Mesenchymal stem cell (in vitro differentiated cells and primary cell): ENCODE measurements around the gene SYNPR.

Experiments
- DNase-seq: peaks from one replicate; pipeline ENCODE4 v3.0.0-alpha.2; 2013
- H2AFZ ChIP-seq: one replicate; pipeline ENCODE4 v1.6.1; 2013; ENCODE audit warnings: low read depth, mild to moderate bottlenecking, control low read depth, inconsistent platforms, low read length, moderate library complexity
- H2AK5ac ChIP-seq: 2 replicates; pipeline ENCODE4 v1.6.1; 2013; ENCODE audit warnings: low read length, moderate library complexity, mild to moderate bottlenecking, inconsistent platforms; ENCODE audit not compliant: severe bottlenecking
- H2BK120ac ChIP-seq: one replicate; pipeline ENCODE4 v1.6.1; 2013; ENCODE audit warnings: low read depth, mild to moderate bottlenecking, inconsistent platforms, low read length, moderate library complexity
- H2BK12ac ChIP-seq, 2 experiments: one replicate each; pipeline ENCODE4 v1.6.1; 2013; ENCODE audit warnings: inconsistent platforms in 2 of 2, low read length in 2 of 2, mild to moderate bottlenecking in 2 of 2, moderate library complexity in 2 of 2, control low read depth in 1 of 2
- H2BK15ac ChIP-seq: one replicate; pipeline ENCODE4 v1.6.1; 2013; ENCODE audit warnings: mild to moderate bottlenecking, low read depth, inconsistent platforms; ENCODE audit not compliant: poor library complexity, severe bottlenecking
- H2BK5ac ChIP-seq: 2 replicates; pipeline ENCODE4 v1.6.1; 2013; ENCODE audit warnings: low read depth, mild to moderate bottlenecking, low read length, control low read depth, inconsistent platforms; ENCODE audit not compliant: poor library complexity, severe bottlenecking
- H3K14ac ChIP-seq, 2 experiments: one replicate each; pipeline ENCODE4 v1.6.1; 2013; ENCODE audit warnings: inconsistent platforms in 2 of 2, low read length in 2 of 2, control low read depth in 1 of 2, mild to moderate bottlenecking in 1 of 2, moderate library complexity in 1 of 2
- H3K18ac ChIP-seq, 2 experiments: one replicate each; pipeline ENCODE4 v1.6.1; 2013; ENCODE audit warnings: inconsistent platforms in 2 of 2, low read length in 2 of 2, control low read depth in 1 of 2, low read depth in 1 of 2, mild to moderate bottlenecking in 1 of 2
- H3K23ac ChIP-seq, 2 experiments: one replicate each; pipeline ENCODE4 v1.6.1; 2013; ENCODE audit warnings: inconsistent platforms in 2 of 2, low read length in 2 of 2, mild to moderate bottlenecking in 2 of 2, moderate library complexity in 2 of 2, control low read depth in 1 of 2
- H3K27ac ChIP-seq: 2 replicates; pipeline ENCODE4 v1.5.1; 2013; ENCODE audit warnings: mild to moderate bottlenecking, moderate library complexity, low read length, control low read depth, inconsistent platforms; ENCODE audit not compliant: poor library complexity, severe bottlenecking
- H3K27me3 ChIP-seq, 2 experiments: 2 replicates each; pipeline versions ENCODE4 v1.6.1 to v1.7.0; 2013; ENCODE audit warnings: low read length in 2 of 2, mild to moderate bottlenecking in 2 of 2, moderate library complexity in 2 of 2, control low read depth in 1 of 2, inconsistent platforms in 1 of 2; ENCODE audit not compliant: control insufficient read depth in 1 of 2, insufficient read depth in 1 of 2
- H3K36me3 ChIP-seq, 2 experiments: 2 replicates each; pipeline versions ENCODE4 v1.6.1 to v1.7.0; 2013; ENCODE audit warnings: low read length in 2 of 2, control low read depth in 1 of 2, inconsistent platforms in 1 of 2, low read depth in 1 of 2, mild to moderate bottlenecking in 1 of 2; ENCODE audit not compliant: insufficient read depth in 2 of 2, control insufficient read depth in 1 of 2
- H3K4ac ChIP-seq, 2 experiments: one replicate each; pipeline ENCODE4 v1.6.1; 2013; ENCODE audit warnings: inconsistent platforms in 2 of 2, low read length in 2 of 2, mild to moderate bottlenecking in 2 of 2, moderate library complexity in 2 of 2, control low read depth in 1 of 2, low read depth in 1 of 2
- H3K4me1 ChIP-seq: 2 replicates; pipeline ENCODE4 v1.6.1; 2013; ENCODE audit warnings: low read depth, low read length, control low read depth; ENCODE audit not compliant: control insufficient read depth, insufficient read depth
- H3K4me2 ChIP-seq: 2 replicates; pipeline ENCODE4 v1.6.1; 2013; ENCODE audit warnings: low read length, mild to moderate bottlenecking, inconsistent platforms; ENCODE audit not compliant: poor library complexity, severe bottlenecking
- H3K4me3 ChIP-seq, 2 experiments: 2 replicates each; pipeline versions ENCODE4 v1.5.1 to v1.7.0; 2013; ENCODE audit warnings: low read length in 2 of 2, mild to moderate bottlenecking in 2 of 2, control low read depth in 1 of 2, low read depth in 1 of 2; ENCODE audit not compliant: insufficient read depth in 1 of 2
- H3K79me1 ChIP-seq: replicated peaks from 2 replicates; pipeline ENCODE4 v1.6.1; 2013; ENCODE audit warnings: mild to moderate bottlenecking, control low read depth, low read length, inconsistent platforms; ENCODE audit not compliant: poor library complexity, severe bottlenecking
- H3K9ac ChIP-seq: 2 replicates; pipeline ENCODE4 v1.7.0; 2013; ENCODE audit warnings: mild to moderate bottlenecking, low read length, moderate library complexity
- H3K9me3 ChIP-seq: 2 replicates; pipeline ENCODE4 v1.7.0; 2013; ENCODE audit warnings: mild to moderate bottlenecking, low read length; ENCODE audit not compliant: control insufficient read depth
- H4K8ac ChIP-seq: one replicate; pipeline ENCODE4 v1.6.1; 2013; ENCODE audit warnings: inconsistent platforms, mild to moderate bottlenecking, low read length, moderate library complexity
- H4K91ac ChIP-seq: one replicate; pipeline ENCODE4 v1.6.1; 2013; ENCODE audit warnings: mild to moderate bottlenecking, low read length, inconsistent platforms
- WGBS: methylation state at CpG from one replicate; pipeline ENCODE4 v1.1.7; 2013; ENCODE audit warnings: mixed read lengths; 5-methylcytosine and 5-hydroxymethylcytosine counted together

SYNPR gene

GRCh38 chr3:63492464-63492863 is 214.4 kb downstream of the SYNPR start:
- no peak overlapping the region for H2BK12ac ChIP-seq
- H2AK5ac ChIP-seq, result no peak overlapping the region
- H3K9ac ChIP-seq, result no peak overlapping the region
- H3K4me2 ChIP-seq, result no peak overlapping the region
- H3K4me1 ChIP-seq, result no peaks in the 10 kb centered on the region
- no peaks in the 10 kb centered on the region for H3K27me3 ChIP-seq
- WGBS, result 66% methylated on average over 2 of the region's 2 CpGs
- H3K79me1 ChIP-seq, result no peaks in the 10 kb centered on the region
- H3K36me3 ChIP-seq, result no peaks in the 10 kb centered on the region
- H2BK15ac ChIP-seq, result no peak overlapping the region
- no peak overlapping the region for H3K4ac ChIP-seq
- H3K9me3 ChIP-seq, result no peaks in the 10 kb centered on the region
- H3K14ac ChIP-seq, result no peak overlapping the region
- no peak overlapping the region for H4K8ac ChIP-seq
- no peak overlapping the region for H2BK5ac ChIP-seq
- H4K91ac ChIP-seq, result no peak overlapping the region
- DNase-seq, result no peak
- H3K18ac ChIP-seq, result no peak overlapping the region
- no peak overlapping the region for H2AFZ ChIP-seq
- H3K23ac ChIP-seq, result no peak overlapping the region
- H2BK120ac ChIP-seq, result no peak overlapping the region
- no peak overlapping the region for H3K4me3 ChIP-seq
- no peak overlapping the region for H3K27ac ChIP-seq

- Histone ChIP-seq H3K36me3 (no peaks in the 10 kb centered on the region), H3K9me3 (no peaks in the 10 kb centered on the region), H2BK120ac (no peak overlapping the region), H2AFZ (no peak overlapping the region), H3K18ac (no peak overlapping the region), H3K4me2 (no peak overlapping the region), H4K91ac (no peak overlapping the region), H3K27me3 (no peaks in the 10 kb centered on the region), H3K4me3 (no peak overlapping the region), H3K23ac (no peak overlapping the region), H2BK15ac (no peak overlapping the region), H2AK5ac (no peak overlapping the region), H3K9ac (no peak overlapping the region), H3K4ac (no peak overlapping the region), H4K8ac (no peak overlapping the region), H3K4me1 (no peaks in the 10 kb centered on the region), H2BK5ac (no peak overlapping the region), H3K14ac (no peak overlapping the region), H3K27ac (no peak overlapping the region), H2BK12ac (no peak overlapping the region), H3K79me1 (no peaks in the 10 kb centered on the region)
- no peak for DNase-seq
- 75% methylated on average over 3 of the region's 3 CpGs for WGBS
Measured at GRCh38 chr3:63493101-63493500, 215.0 kb downstream of the SYNPR start.

- Histone ChIP-seq H4K8ac (no peak overlapping the region), H3K4me2 (no peak overlapping the region), H3K18ac (no peak overlapping the region), H3K23ac (no peak overlapping the region), H3K79me1 (no peaks in the 10 kb centered on the region), H2BK15ac (no peak overlapping the region), H3K27me3 (no peaks in the 10 kb centered on the region), H3K9ac (no peak overlapping the region), H2AK5ac (no peak overlapping the region), H2BK5ac (no peak overlapping the region), H3K14ac (no peak overlapping the region), H2BK12ac (no peak overlapping the region), H3K36me3 (no peaks in the 10 kb centered on the region), H4K91ac (no peak overlapping the region), H3K4me1 (no peaks in the 10 kb centered on the region), H2BK120ac (no peak overlapping the region), H2AFZ (no peak overlapping the region), H3K27ac (no peak overlapping the region), H3K4ac (no peak overlapping the region), H3K9me3 (no peaks in the 10 kb centered on the region), H3K4me3 (no peak overlapping the region)
- DNase-seq, result no peak
- 91% methylated on average over 1 of the region's 1 CpG for WGBS
Measured at GRCh38 chr3:63494646-63495045, 216.5 kb downstream of the SYNPR start.

GRCh38 chr3:63497641-63498040 is 219.5 kb downstream of the SYNPR start:
- Histone ChIP-seq H3K4me2 (no peak overlapping the region), H2AFZ (no peak overlapping the region), H3K27ac (no peak overlapping the region), H2BK15ac (no peak overlapping the region), H2BK120ac (no peak overlapping the region), H3K4ac (no peak overlapping the region), H2AK5ac (no peak overlapping the region), H3K23ac (no peak overlapping the region), H3K14ac (no peak overlapping the region), H3K4me3 (no peak overlapping the region), H2BK12ac (no peak overlapping the region), H3K18ac (no peak overlapping the region), H3K9ac (no peak overlapping the region), H3K79me1 (no peaks in the 10 kb centered on the region), H2BK5ac (no peak overlapping the region), H4K8ac (no peak overlapping the region), H3K27me3 (no peaks in the 10 kb centered on the region), H3K4me1 (no peaks in the 10 kb centered on the region), H4K91ac (no peak overlapping the region), H3K36me3 (no peaks in the 10 kb centered on the region), H3K9me3 (no peaks in the 10 kb centered on the region)
- no peak for DNase-seq
- no CpG with 5 or more reads among the region's 2 CpGs for WGBS
